Neural cell (in vitro differentiated cells): ENCODE results near the gene ARF1. TPM values are rescaled to one million over a fixed set of nuclear protein-coding genes. Genes with fewer than 3 reads are reported as not detected.

Experiments
- H2AFZ ChIP-seq: fragments of 200-600, 300-800 bp; sonication (generic), shearing (Covaris generic); 2 replicates; pipeline ENCODE4 v1.6.0; 2014; ENCODE audit warnings: low read depth, mild to moderate bottlenecking, antibody characterized with exemption, low read length, moderate library complexity
- H3F3A ChIP-seq: fragments of 200-600 bp; shearing (Covaris generic); 2 replicates; pipeline ENCODE4 v1.6.1; 2016; ENCODE audit warnings: mild to moderate bottlenecking, moderate library complexity, mixed read lengths, antibody characterized with exemption, low read length; ENCODE audit not compliant: insufficient read depth, poor library complexity, severe bottlenecking
- H3K27ac ChIP-seq: fragments of 200-600, 300-800 bp; sonication (generic), shearing (Covaris generic); 2 replicates; pipeline ENCODE4 v1.5.1; 2014; ENCODE audit warnings: mild to moderate bottlenecking, low read length, moderate library complexity
- H3K27me3 ChIP-seq: fragments of 300-800, 200-600 bp; sonication (generic), shearing (Covaris generic); 2 replicates; pipeline ENCODE4 v1.6.0; 2014; ENCODE audit warnings: mild to moderate bottlenecking, low read depth, low read length, moderate library complexity; ENCODE audit not compliant: insufficient read depth
- H3K36me3 ChIP-seq: fragments of 300-800, 200-600 bp; sonication (generic), shearing (Covaris generic); 2 replicates; pipeline ENCODE4 v1.5.1; 2014; ENCODE audit warnings: mild to moderate bottlenecking, antibody characterized with exemption, low read length, moderate library complexity; ENCODE audit not compliant: insufficient read depth
- H3K4me2 ChIP-seq: fragments of 300-800, 200-600 bp; sonication (generic), shearing (Covaris generic); 2 replicates; pipeline ENCODE4 v1.6.0; 2014; ENCODE audit warnings: mild to moderate bottlenecking, low read length
- H3K4me3 ChIP-seq: fragments of 300-800, 200-600 bp; sonication (generic), shearing (Covaris generic); 2 replicates; pipeline ENCODE4 v1.5.1; 2014; ENCODE audit warnings: mild to moderate bottlenecking, low read length, moderate library complexity
- H3K79me2 ChIP-seq: fragments of 200-600 bp; shearing (Covaris generic); replicated peaks from 2 replicates; pipeline ENCODE4 v1.6.0; 2014; ENCODE audit warnings: mild to moderate bottlenecking, low read length, moderate library complexity; ENCODE audit not compliant: insufficient read depth
- H3K9ac ChIP-seq: fragments of 300-800, 200-600 bp; sonication (generic), shearing (Covaris generic); 2 replicates; pipeline ENCODE4 v1.6.1; 2016; ENCODE audit warnings: mild to moderate bottlenecking, low read length, mixed read lengths
- H3K9me2 ChIP-seq: fragments of 200-600 bp; shearing (Covaris generic); 2 replicates; pipeline ENCODE4 v1.6.1; 2016; ENCODE audit warnings: mild to moderate bottlenecking, low read length, mixed read lengths; ENCODE audit not compliant: insufficient read depth
- H3K9me3 ChIP-seq: fragments of 200-600, 300-800 bp; sonication (generic), shearing (Covaris generic); 2 replicates; pipeline ENCODE4 v1.6.1; 2016; ENCODE audit warnings: mild to moderate bottlenecking, mixed run types, low read length, moderate library complexity, mixed read lengths
- H4K20me1 ChIP-seq: fragments of 200-600 bp; shearing (Covaris generic); 2 replicates; pipeline ENCODE4 v1.6.1; 2016; ENCODE audit warnings: mild to moderate bottlenecking, mixed run types; ENCODE audit not compliant: insufficient read depth
- CTCF ChIP-seq: fragments of 450-650 bp; IDR thresholded peaks from 2 replicates; pipeline ENCODE4 v1.5.1; 2014; ENCODE audit warnings: antibody characterized with exemption, mild to moderate bottlenecking, moderate library complexity; ENCODE audit not compliant: poor library complexity, severe bottlenecking
- EP300 ChIP-seq: fragments of 450-650 bp; conservative IDR thresholded peaks from 2 replicates; pipeline ENCODE4 v1.6.1; 2014; ENCODE audit warnings: antibody characterized with exemption, mild to moderate bottlenecking, moderate library complexity; ENCODE audit not compliant: poor library complexity, severe bottlenecking
- EZH2 ChIP-seq: fragments of 200-600, 300-800 bp; shearing (Covaris generic), sonication (generic); IDR thresholded peaks from 2 replicates; pipeline ENCODE4 v1.6.1; 2014; ENCODE audit warnings: antibody characterized with exemption, low read length, borderline replicate concordance, mild to moderate bottlenecking; ENCODE audit not compliant: insufficient read depth, poor library complexity, severe bottlenecking
- MXI1 ChIP-seq: fragments of 450-650 bp; conservative IDR thresholded peaks from 2 replicates; pipeline ENCODE4 v1.6.1; 2014; ENCODE audit warnings: antibody characterized with exemption, mild to moderate bottlenecking; ENCODE audit not compliant: poor library complexity, severe bottlenecking
- RAD21 ChIP-seq: fragments of 450-650 bp; conservative IDR thresholded peaks from 2 replicates; pipeline ENCODE4 v1.6.1; 2014; ENCODE audit warnings: antibody characterized with exemption, mild to moderate bottlenecking, moderate library complexity
- REST ChIP-seq: IDR thresholded peaks from 2 replicates; pipeline ENCODE4 v1.6.1; 2012; ENCODE audit warnings: borderline replicate concordance
- SMC3 ChIP-seq: fragments of 450-650 bp; conservative IDR thresholded peaks from 2 replicates; pipeline ENCODE4 v1.6.1; 2014; ENCODE audit warnings: antibody characterized with exemption, mild to moderate bottlenecking, moderate library complexity; ENCODE audit not compliant: poor library complexity
- polyA plus RNA-seq: library from polyadenylated mRNA; depleted of rRNA; stranded (reverse); fragments of >200 nt; gene quantifications from 2 replicates; pipeline ENCODE4 v1.2.3, GENCODE V29; 2014
- small RNA-seq, 3 experiments: library from RNA; depleted of rRNA; stranded (forward); fragments of <200 nt; gene quantifications; one replicate each; pipeline ENCODE3, GENCODE V24; 2012

The ARF1 gene
- polyA plus RNA-seq, 1 donor from 2014 or later, result 168 TPM

- Histone ChIP-seq H3K36me3 (no peaks in the 10 kb centered on the region), H3K9ac (no peak overlapping the region), H4K20me1 (peaks cover 4% of the 10 kb centered on the region), H3K9me3 (no peaks in the 10 kb centered on the region), H2AFZ (no peak overlapping the region), H3K79me2 (peaks cover 2% of the 10 kb centered on the region), H3K27me3 (no peaks in the 10 kb centered on the region), H3F3A (no peaks in the 10 kb centered on the region), H3K9me2 (no peaks in the 10 kb centered on the region), H3K4me3 (no peak overlapping the region), H3K27ac (no peak overlapping the region), H3K4me2 (no peak overlapping the region)
- no peak for TF ChIP-seq RAD21
- no peak for TF ChIP-seq REST
- no peak for TF ChIP-seq MXI1
- TF ChIP-seq EZH2, result no peak
- TF ChIP-seq SMC3, result no peak
- no peak for TF ChIP-seq CTCF
- no peak for TF ChIP-seq EP300
Measured at GRCh38 chr1:228148196-228148861, 65.8 kb downstream of the ARF1 start.

Small RNA genes within 50 kb of the gene (small RNA-seq; reads per million reads assigned to genes)
- 0 reads per million in 3 experiments for gene AL359510.1

Other genes with a start within 250 kb of the ARF1 start
- gene WNT9A, start 134.8 kb upstream of the ARF1 start, polyA plus RNA-seq, result 0.57 and 1.4 TPM in 2 replicates
- gene WNT3A, start 75.7 kb upstream of the ARF1 start, polyA plus RNA-seq, result 0.14 TPM in 1 of 2 replicates, not detected in the other
- gene C1orf35, start 20.6 kb downstream of the ARF1 start, polyA plus RNA-seq, result 32.8 and 37.5 TPM in 2 replicates
- 168 and 178 TPM in 2 replicates for gene MRPL55, start 26.6 kb downstream of the ARF1 start, polyA plus RNA-seq
- gene GUK1, start 57.6 kb downstream of the ARF1 start, polyA plus RNA-seq, result 502 and 527 TPM in 2 replicates
- 1.7 and 2.3 TPM in 2 replicates for gene GJC2, start 67.2 kb downstream of the ARF1 start, polyA plus RNA-seq
- 5.5 TPM in 2 replicates for gene IBA57, start 83.1 kb downstream of the ARF1 start, polyA plus RNA-seq
- 7.2 and 10.2 TPM in 2 replicates for gene OBSCN, start 125.3 kb downstream of the ARF1 start, polyA plus RNA-seq